Right lung (tissue), 10 donors: ENCODE results near the gene NABP2. TPM values are rescaled to one million over a fixed set of nuclear protein-coding genes. Genes with fewer than 3 reads are reported as not detected.
A peak's percentile ranks its signal among the peaks of the same experiment; 100 is the strongest.
"Not testable (repeated sequence)": the region's sequence is repeated elsewhere in the genome, so short reads cannot be mapped to it uniquely, and the experiment has no call there.

ENCODE experiments used
- DNase-seq, 2 donors: peaks; one replicate each; pipeline ENCODE4 v3.0.0-alpha.2; 2013
- long read RNA-seq, 8 donors: transcript quantifications; one replicate each; lab custom pipeline, GENCODE V29; 2026
- polyA plus RNA-seq, 5 donors: library from polyadenylated mRNA; unstranded; fragments of 120-200 nt; gene quantifications; one replicate each; pipeline versions ENCODE4 v1.2.1 to v1.2.3, GENCODE V29; 2013; ENCODE audit warnings: inconsistent platforms in 1 of 5, low replicate concordance in 1 of 5; ENCODE audit not compliant: insufficient read length in 5 of 5, insufficient read depth in 1 of 5

Gene NABP2
- 10 to 100 TPM; 24.6 to 31.3 (median 25.6) TPM for polyA plus RNA-seq
- long read RNA-seq, donor 1, transcript NABP2-201 (7 exons, 1,417 nt) = major isoform, 11 of 39 reads
- long read RNA-seq, donor 1, transcript NABP2-203 (6 exons, 1,775 nt) = minor isoform, 6 of 39 reads
- long read RNA-seq, donor 1, partial matches to known transcripts = 7 of 39 reads
- long read RNA-seq, donor 1, other reads (novel, unspliced or antisense) = 11 of 39 reads
- long read RNA-seq, donor 2, transcript NABP2-203 (6 exons, 1,775 nt) = major isoform, 7 of 23 reads
- long read RNA-seq, donor 2, partial matches to known transcripts = 10 of 23 reads
- long read RNA-seq, donor 2, other reads (novel, unspliced or antisense) = 0 of 23 reads
- long read RNA-seq, donor 3, transcript NABP2-201 (7 exons, 1,417 nt) = major isoform, 6 of 17 reads
- long read RNA-seq, donor 3, partial matches to known transcripts = 8 of 17 reads
- long read RNA-seq, donor 3, other reads (novel, unspliced or antisense) = 0 of 17 reads
- long read RNA-seq, donor 4, partial matches to known transcripts = 0 of 6 reads
- long read RNA-seq, donor 4, other reads (novel, unspliced or antisense) = 0 of 6 reads
- long read RNA-seq, donor 5, transcript NABP2-203 (6 exons, 1,775 nt) = minor isoform, 9 of 34 reads
- long read RNA-seq, donor 5, transcript NABP2-201 (7 exons, 1,417 nt) = major isoform, 14 of 34 reads
- long read RNA-seq, donor 5, partial matches to known transcripts = 6 of 34 reads
- long read RNA-seq, donor 5, other reads (novel, unspliced or antisense) = 0 of 34 reads
- long read RNA-seq, donor 6, transcript NABP2-201 (7 exons, 1,417 nt) = major isoform, 14 of 33 reads
- long read RNA-seq, donor 6, partial matches to known transcripts = 13 of 33 reads
- long read RNA-seq, donor 6, other reads (novel, unspliced or antisense) = 0 of 33 reads
- long read RNA-seq, donor 7, transcript NABP2-203 (6 exons, 1,775 nt) = minor isoform, 6 of 30 reads
- long read RNA-seq, donor 7, transcript NABP2-201 (7 exons, 1,417 nt) = major isoform, 9 of 30 reads
- long read RNA-seq, donor 7, partial matches to known transcripts = 12 of 30 reads
- long read RNA-seq, donor 7, other reads (novel, unspliced or antisense) = 0 of 30 reads
- long read RNA-seq, donor 8, partial matches to known transcripts = 0 of 5 reads
- long read RNA-seq, donor 8, other reads (novel, unspliced or antisense) = 0 of 5 reads

DNA sequence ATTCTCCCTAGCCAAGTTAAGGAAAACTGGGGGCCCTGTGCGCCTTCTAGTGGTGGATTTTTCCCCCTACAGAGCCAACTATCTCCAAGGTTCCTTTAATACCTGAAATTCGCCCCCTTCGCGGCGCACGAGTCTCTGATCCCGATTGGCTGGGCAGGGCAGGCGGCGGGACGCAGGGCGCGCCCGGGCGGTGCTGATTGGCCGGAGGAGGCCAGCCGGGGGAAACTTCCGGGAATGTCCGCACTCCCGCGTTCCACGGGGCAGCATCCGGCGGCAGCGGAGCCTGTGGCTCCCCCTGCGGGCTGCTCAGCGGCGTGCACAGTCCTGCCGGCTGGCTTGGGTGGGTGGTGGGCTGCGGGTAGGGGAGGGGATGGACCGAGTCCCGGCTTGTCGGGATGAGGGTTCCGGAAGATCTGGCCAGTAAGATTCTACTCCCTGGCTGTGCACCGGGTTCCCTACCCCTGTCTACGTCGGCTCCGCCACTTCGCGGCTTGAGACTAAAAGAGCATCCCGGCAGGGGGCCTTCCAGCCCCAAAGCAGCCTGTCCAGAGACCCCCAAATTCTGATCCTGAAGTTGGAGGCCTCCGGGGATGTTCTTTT is at the start of gene NABP2:
Gene NABP2 (plus strand): TSS at position 241 of the 600 bp plus-strand sequence. CDS start 515 bp downstream, outside the sequence.
- peak; percentile 96 to 97 for DNase-seq

- DNase-seq = no peak
Measured at GRCh38 chr12:56178347-56178746, 45.8 kb upstream of the NABP2 start.

GRCh38 chr12:56186957-56187356 is 37.2 kb upstream of the NABP2 start:
- no peak for DNase-seq

GRCh38 chr12:56188131-56188777 is 35.9 kb upstream of the NABP2 start:
- no peak for DNase-seq

GRCh38 chr12:56188778-56189098 is 35.4 kb upstream of the NABP2 start:
- DNase-seq = no peak

DNA sequence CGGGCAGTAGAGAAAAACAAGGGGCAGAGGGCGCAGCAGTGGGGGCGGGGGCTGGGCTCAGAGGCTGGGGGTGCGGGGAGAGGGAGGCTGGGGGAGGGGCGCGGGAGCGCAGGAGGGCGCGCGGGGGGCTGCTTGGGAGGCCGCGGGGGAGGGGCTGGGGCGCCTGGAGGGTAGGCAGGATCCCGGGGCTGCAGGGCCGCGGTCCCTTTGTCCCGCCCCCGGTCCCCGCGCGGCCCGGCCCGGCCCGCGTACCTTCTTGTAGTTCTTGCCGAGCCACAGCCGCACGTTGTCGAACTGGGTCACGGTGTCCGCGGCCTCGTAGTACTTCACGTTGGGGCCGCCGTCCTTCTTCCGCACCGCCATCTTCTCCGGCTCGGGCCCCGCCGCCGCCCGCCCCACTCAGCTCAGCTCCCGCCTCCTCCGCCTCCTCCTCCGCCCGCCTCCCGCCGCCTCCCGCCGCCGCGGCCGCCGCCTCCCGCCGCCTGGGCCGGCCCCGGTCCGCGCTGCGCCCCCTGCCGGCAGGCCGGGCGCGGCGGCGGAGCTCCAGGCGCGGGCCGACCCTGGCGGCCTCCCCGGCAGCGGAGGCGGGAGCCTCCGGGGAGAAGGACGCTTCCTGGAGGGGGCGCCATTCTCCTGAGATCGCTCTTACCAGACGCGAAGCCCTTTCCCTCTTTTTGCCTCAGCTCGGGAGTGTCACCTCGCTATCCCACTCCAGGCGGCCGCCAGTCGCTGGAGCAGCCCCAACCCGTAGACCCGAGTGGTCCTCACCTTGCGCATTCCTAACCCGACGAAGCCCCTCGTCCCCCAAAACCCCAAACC is 34.8 kb upstream of the NABP2 start, which contains the start of gene SMARCC2:
Gene SMARCC2 (minus strand): TSS at position 385 of the 819 bp plus-strand sequence. CDS start 22 bp downstream, at position 363.
- DNase-seq = peak; percentile 80 to 83

DNA sequence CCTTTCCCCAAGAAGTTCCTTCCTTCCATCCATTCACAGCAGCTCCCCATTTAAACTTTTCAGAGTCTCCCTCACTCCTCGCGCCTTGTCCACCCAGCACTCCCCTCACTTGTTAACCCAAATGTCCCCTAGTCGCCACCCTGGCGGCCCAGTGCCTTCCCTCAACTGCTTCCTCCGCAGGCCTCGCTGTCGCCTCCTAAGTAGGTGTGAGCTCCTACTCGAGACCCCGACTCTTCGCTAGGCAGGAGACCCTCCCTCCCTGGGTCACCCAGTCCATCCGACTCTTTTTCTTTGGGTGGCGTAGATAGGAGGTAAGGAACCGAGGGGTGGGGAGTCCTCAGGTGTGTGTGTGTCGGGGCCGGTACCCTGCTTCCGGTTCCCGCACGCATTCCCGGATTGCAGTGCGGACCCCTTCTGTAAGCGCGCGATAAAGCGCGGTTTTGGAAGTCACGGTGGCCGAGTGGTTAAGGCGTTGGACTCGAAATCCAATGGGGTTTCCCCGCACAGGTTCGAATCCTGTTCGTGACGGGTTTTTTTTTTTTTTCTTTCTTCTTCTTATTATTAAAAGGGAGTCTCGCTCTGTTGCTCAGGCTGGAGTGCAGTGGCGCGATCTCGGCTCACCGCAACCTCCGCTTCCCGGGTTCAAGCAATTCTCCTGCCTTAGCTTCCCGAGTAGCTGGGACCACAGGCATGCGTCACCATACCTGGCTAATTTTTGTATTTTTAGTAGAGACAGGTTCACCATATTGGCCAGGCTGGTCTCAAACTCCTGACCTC is 34.0 kb upstream of the NABP2 start:
- peak; percentile 90 to 94 for DNase-seq

GRCh38 chr12:56190695-56191155 is 33.4 kb upstream of the NABP2 start:
- no peak for DNase-seq

DNA sequence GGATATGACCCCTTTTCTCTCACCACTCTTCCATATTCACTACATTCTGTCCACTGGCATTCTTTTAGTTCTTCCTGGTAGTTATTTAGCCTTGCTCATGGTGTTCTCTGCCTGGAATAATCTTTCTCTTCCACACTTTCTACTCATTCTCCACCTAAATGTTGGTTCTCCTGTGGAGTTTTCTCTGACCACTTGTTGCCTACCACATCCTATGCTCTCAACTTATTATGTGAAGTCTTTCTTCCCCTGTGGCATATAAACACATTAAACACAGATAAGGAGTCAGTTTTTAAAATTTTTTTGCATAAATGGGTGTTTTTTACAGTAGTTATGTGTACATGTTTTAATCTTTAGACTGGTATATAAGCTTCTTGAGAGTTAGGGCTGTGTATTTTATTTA is 31.6 kb upstream of the NABP2 start:
- DNase-seq = no peak

DNA sequence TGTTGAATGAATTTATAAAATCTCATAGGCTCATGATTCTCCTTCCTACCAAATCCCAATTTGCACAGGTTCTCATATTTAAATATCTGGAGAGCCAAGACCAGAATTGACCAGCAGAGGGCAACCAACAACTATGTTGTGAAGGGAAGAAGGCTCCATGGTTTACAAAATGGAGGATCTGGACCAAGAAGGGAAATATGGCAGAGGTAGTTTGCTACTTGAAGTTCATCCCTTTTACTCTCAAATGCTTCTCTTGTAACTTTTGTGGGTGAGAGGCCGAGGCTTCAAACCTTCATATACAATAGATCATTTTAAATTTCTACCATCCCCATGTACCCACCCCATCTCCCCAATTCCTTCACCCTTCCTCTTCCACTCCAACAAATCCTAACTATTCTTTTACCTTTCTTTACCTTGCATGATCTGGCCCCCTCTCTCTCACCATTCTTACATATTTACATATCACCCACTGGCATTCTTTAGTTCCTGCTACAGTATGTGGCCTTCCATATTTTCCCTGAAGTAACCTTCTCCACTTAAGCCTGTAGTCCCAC is 31.0 kb upstream of the NABP2 start:
- DNase-seq = peak; percentile 38 to 65

GRCh38 chr12:56196818-56197550 is 27.2 kb upstream of the NABP2 start:
- not testable (repeated sequence) for DNase-seq

GRCh38 chr12:56197921-56198635 is 26.1 kb upstream of the NABP2 start:
- DNase-seq = no peak

DNA sequence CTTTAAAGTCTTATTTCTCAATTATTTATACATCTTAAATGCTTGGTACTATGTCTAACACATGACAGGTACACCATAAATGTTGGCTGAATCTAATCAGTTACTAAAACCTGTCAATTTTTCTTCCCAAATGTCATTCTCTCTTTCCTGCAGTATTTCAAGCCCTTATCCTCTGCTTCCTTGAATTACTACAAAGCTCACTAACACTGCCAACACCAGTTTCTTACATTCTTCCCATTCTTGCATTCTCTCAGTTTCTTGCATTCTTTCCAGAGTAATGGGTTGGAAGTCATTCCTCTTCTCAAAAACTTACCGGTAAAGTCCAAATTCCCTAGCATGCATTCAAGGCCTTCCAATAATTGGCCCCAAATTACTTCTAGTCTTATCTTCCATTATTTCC is 25.3 kb upstream of the NABP2 start:
- DNase-seq = no peak

GRCh38 chr12:56202366-56202765 is 21.8 kb upstream of the NABP2 start:
- no peak for DNase-seq

DNA sequence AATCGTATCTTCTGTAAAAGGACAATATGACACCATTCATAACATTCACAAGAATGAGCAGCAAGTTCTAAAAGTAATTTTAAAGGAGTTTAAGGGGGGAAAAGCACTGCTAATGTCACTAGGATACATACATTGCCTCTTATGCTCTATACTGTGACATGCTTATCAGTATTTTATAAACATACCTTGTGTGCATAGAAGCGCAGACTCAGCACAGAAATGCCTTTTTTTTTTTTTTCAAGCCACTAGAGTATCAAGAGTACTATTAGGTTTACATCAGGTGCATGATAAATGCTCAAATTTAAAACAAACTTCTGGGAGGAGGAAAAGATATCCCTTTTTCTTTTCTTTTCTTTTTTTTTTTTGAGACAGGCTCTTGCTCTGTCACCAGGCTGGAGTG is 21.3 kb upstream of the NABP2 start:
- DNase-seq = no peak

GRCh38 chr12:56204275-56204674 is 19.9 kb upstream of the NABP2 start:
- DNase-seq = no peak

GRCh38 chr12:56205445-56205844 is 18.7 kb upstream of the NABP2 start:
- DNase-seq = no peak
